Measurements from ENCODE around the gene CHD9.

GRCh38 chr16:53356478-53357207, 301.9 kb downstream of the CHD9 start:
- TF ChIP-seq, protein P1, sequence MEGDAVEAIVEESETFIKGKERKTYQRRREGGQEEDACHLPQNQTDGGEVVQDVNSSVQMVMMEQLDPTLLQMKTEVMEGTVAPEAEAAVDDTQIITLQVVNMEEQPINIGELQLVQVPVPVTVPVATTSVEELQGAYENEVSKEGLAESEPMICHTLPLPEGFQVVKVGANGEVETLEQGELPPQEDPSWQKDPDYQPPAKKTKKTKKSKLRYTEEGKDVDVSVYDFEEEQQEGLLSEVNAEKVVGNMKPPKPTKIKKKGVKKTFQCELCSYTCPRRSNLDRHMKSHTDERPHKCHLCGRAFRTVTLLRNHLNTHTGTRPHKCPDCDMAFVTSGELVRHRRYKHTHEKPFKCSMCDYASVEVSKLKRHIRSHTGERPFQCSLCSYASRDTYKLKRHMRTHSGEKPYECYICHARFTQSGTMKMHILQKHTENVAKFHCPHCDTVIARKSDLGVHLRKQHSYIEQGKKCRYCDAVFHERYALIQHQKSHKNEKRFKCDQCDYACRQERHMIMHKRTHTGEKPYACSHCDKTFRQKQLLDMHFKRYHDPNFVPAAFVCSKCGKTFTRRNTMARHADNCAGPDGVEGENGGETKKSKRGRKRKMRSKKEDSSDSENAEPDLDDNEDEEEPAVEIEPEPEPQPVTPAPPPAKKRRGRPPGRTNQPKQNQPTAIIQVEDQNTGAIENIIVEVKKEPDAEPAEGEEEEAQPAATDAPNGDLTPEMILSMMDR (IDR thresholded peaks at IDR 0.05; ENCODE audit: low read length): peak; percentile 28; the same call in 1 of the 2 replicates
- TF ChIP-seq EZH2 (IDR thresholded peaks at IDR 0.05; ENCODE audit: borderline replicate concordance, low read length): no peak

Measured in OCI-LY1 (cell line).